Gastrocnemius medialis (tissue), 4 donors: ENCODE data around the gene SLC7A11. TPM values are rescaled to one million over a fixed set of nuclear protein-coding genes. Genes with fewer than 3 reads are reported as not detected.
"Not testable (repeated sequence)": the region's sequence is repeated elsewhere in the genome, so short reads cannot be mapped to it uniquely, and the experiment has no call there.

Experiments
- ATAC-seq, 2 donors: fragments of 150-250 bp; one replicate each; pipeline ENCODE4 v1.9.1; 2016
- DNase-seq, 2 donors: peaks; one replicate each; pipeline ENCODE4 v3.0.0-alpha.2; 2019
- H3K27ac ChIP-seq, 4 donors: fragments of 200-600 bp; sonication (generic); 1 replicate in 1 of 4; 2 replicates in 3 of 4; pipeline ENCODE4 v1.5.1; 2016 to 2018; ENCODE audit warnings: mild to moderate bottlenecking in 2 of 4, moderate library complexity in 1 of 4
- H3K27me3 ChIP-seq, 3 donors: fragments of 200-600 bp; sonication (generic) in 2 of 3; 1 replicate in 1 of 3; 2 replicates in 2 of 3; pipeline versions ENCODE4 v1.5.1 to v1.6.0; 2016 to 2019; ENCODE audit warnings: mild to moderate bottlenecking in 1 of 3, moderate library complexity in 1 of 3
- H3K36me3 ChIP-seq, 2 donors: fragments of 200-600 bp; sonication (generic) in 1 of 2; one replicate each; pipeline ENCODE4 v1.5.1; 2017 to 2018
- H3K4me1 ChIP-seq, 2 donors: fragments of 200-600 bp; sonication (generic) in 1 of 2; one replicate each; pipeline ENCODE4 v1.5.1; 2016 to 2017; ENCODE audit warnings: mild to moderate bottlenecking in 2 of 2
- H3K4me3 ChIP-seq, 4 donors: fragments of 200-600 bp; sonication (generic) in 3 of 4; 1 replicate in 1 of 4; 2 replicates in 3 of 4; pipeline ENCODE4 v1.5.1; 2016 to 2019; ENCODE audit warnings: mild to moderate bottlenecking in 2 of 4
- H3K9me3 ChIP-seq, 3 donors: fragments of 200-600 bp; sonication (generic) in 2 of 3; 1 replicate in 1 of 3; 2 replicates in 2 of 3; pipeline ENCODE4 v1.5.1; 2016 to 2019
- CTCF ChIP-seq, 5 experiments: fragments of 450-650 bp in 3 of 5; fragments of 200-600 bp in 2 of 5; sonication (generic) in 2 of 5; IDR thresholded peaks in 4 of 5; conservative IDR thresholded peaks in 1 of 5; 1 replicate in 4 of 5; 2 replicates in 1 of 5; pipeline ENCODE4 v1.5.1; 2016 to 2019; ENCODE audit warnings: antibody characterized with exemption in 5 of 5, mild to moderate bottlenecking in 3 of 5, moderate library complexity in 3 of 5
- POLR2A ChIP-seq, 2 donors: fragments of 450-650 bp; IDR thresholded peaks; one replicate each; pipeline ENCODE4 v1.6.1; 2017; ENCODE audit warnings: antibody characterized with exemption in 2 of 2, mild to moderate bottlenecking in 2 of 2, moderate library complexity in 2 of 2
- in situ Hi-C, 4 donors: fragments of 200-750 bp; cut with MboI; loops; one replicate each; pipeline versions ENCODE4 v1.15.0 to v1.8.0; 2017; ENCODE audit warnings: low sequenced_read_pairs in 4 of 4
- intact Hi-C: fragments of 100-400 bp; cut with DNase I; formaldehyde crosslinking; loops from one replicate; pipeline ENCODE4 v1.15.1; 2023; ENCODE audit warnings: low total_unique reads
- total RNA-seq, 4 donors: library from RNA; depleted of rRNA; stranded (reverse); fragments of >200 nt; gene quantifications; one replicate each; pipeline versions ENCODE4 v1.1.0 to v1.2.3, GENCODE V29; 2016

The SLC7A11 gene
- total RNA-seq, 4 donors from 2014 or later, result 0.10 to 0.11 TPM; not detected in 2

DNA sequence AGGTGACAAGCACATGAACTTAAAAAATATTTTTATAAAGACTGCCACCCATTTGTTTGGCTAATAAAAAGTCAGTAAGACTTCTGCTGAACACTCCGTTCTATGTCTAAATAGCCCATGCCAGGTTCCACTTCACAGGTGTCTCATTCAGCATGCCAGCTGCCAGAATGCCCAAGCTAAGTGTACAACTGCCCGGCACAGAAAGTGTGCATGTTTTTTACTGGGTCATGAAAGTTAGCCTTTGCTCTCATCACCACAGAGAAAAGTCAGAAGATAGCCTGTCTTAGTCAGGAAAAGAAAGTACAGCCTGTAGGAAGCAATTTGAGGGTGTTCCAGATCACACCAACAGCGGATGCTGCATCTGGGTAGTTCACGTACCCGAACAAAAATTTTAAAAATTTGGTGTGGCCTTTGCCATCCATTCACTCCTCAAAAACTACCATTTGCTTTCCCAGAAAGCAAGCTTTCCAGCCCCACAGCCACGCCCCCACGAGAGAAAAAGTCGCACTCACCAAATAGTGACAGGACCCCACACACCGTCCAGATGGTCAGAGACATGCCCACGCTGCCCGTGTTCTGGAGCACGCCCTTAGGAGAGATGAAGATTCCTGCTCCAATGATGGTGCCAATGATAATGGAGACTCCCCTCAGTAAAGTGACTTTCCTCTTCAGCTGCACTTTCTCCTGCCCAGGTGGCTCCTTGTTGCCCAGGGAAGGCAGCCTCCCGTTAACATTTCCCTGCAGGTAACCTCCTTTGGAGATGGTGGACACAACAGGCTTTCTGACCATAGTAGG, 671 bp downstream of the SLC7A11 start:
- intact Hi-C loops (no loop called here), in situ Hi-C loops (no loop called here)
- ATAC-seq, result no peak
- TF ChIP-seq CTCF (IDR thresholded peaks at IDR 0.05 in 4 of 5, conservative IDR thresholded peaks at IDR 0.05 in 1 of 5) (no peak), POLR2A (IDR thresholded peaks at IDR 0.05) (no peak)
- no peaks in the 10 kb centered on the region for H3K36me3 ChIP-seq
- H3K27ac ChIP-seq, result no peak overlapping the region
- peak overlapping the region in 2 of 4 donors; percentile 6 to 16 for H3K4me3 ChIP-seq
- H3K27me3 ChIP-seq, result no peaks in the 10 kb centered on the region
- peaks cover 0 to 3% of the 10 kb centered on the region in 2 donors for H3K4me1 ChIP-seq
- DNase-seq, result no peak
- no peaks in the 10 kb centered on the region for H3K9me3 ChIP-seq

GRCh38 chr4:138239491-138239890, 2.7 kb downstream of the SLC7A11 start:
- Histone ChIP-seq H3K4me1 (peaks cover 0 to 3% of the 10 kb centered on the region in 2 donors), H3K27me3 (no peaks in the 10 kb centered on the region), H3K9me3 (no peaks in the 10 kb centered on the region), H3K27ac (no peak overlapping the region), H3K36me3 (no peaks in the 10 kb centered on the region), H3K4me3 (no peak overlapping the region)
- intact Hi-C loops (no loop called here), in situ Hi-C loops (no loop called here)
- no peak for TF ChIP-seq POLR2A (IDR thresholded peaks at IDR 0.05)
- TF ChIP-seq CTCF (IDR thresholded peaks at IDR 0.05 in 4 of 5, conservative IDR thresholded peaks at IDR 0.05 in 1 of 5), result no peak
- ATAC-seq (no peak), DNase-seq (no peak)

- Histone ChIP-seq H3K9me3 (no peaks in the 10 kb centered on the region), H3K4me1 (peaks cover 0 to 3% of the 10 kb centered on the region in 2 donors), H3K4me3 (no peak overlapping the region), H3K36me3 (no peaks in the 10 kb centered on the region), H3K27me3 (no peaks in the 10 kb centered on the region), H3K27ac (no peak overlapping the region)
- ATAC-seq (no peak), DNase-seq (no peak)
- TF ChIP-seq POLR2A (IDR thresholded peaks at IDR 0.05), result no peak
- in situ Hi-C loops (no loop called here), intact Hi-C loops (no loop called here)
Measured at GRCh38 chr4:138238521-138239292, 3.4 kb downstream of the SLC7A11 start.

- in situ Hi-C loops, ATAC-seq, DNase-seq: not testable (repeated sequence)
Measured at GRCh38 chr4:138237132-138237531, 5.0 kb downstream of the SLC7A11 start.

GRCh38 chr4:138236037-138236436, 6.1 kb downstream of the SLC7A11 start:
- in situ Hi-C loops (no loop called here), intact Hi-C loops (no loop called here)
- Histone ChIP-seq H3K27ac (no peak overlapping the region), H3K27me3 (no peaks in the 10 kb centered on the region), H3K4me3 (no peak overlapping the region), H3K36me3 (no peaks in the 10 kb centered on the region), H3K9me3 (no peaks in the 10 kb centered on the region), H3K4me1 (no peaks in the 10 kb centered on the region)
- DNase-seq (no peak), ATAC-seq (no peak)
- TF ChIP-seq POLR2A (IDR thresholded peaks at IDR 0.05) (no peak), CTCF (IDR thresholded peaks at IDR 0.05 in 4 of 5, conservative IDR thresholded peaks at IDR 0.05 in 1 of 5) (no peak)

More at GRCh38 chr4:138237132-138237531, 5.0 kb downstream of the SLC7A11 start:
- intact Hi-C loops, H3K27ac ChIP-seq, H3K9me3 ChIP-seq, H3K36me3 ChIP-seq, H3K27me3 ChIP-seq, H3K4me1 ChIP-seq, H3K4me3 ChIP-seq: not testable (repeated sequence)
